Epidermal melanocyte (primary cell): ENCODE measurements around the gene NXPH4.
A peak's percentile ranks its signal among the peaks of the same experiment; 100 is the strongest.

ENCODE experiments used
- DNase-seq: peaks from one replicate; pipeline ENCODE4 v3.0.0; 2011; ENCODE audit warnings: low spot score; ENCODE audit not compliant: insufficient read length

Gene NXPH4

GRCh38 chr12:57203791-57204190 is 12.8 kb upstream of the NXPH4 start:
- no peak for DNase-seq

- no peak for DNase-seq
Measured at GRCh38 chr12:57204454-57204853, 12.1 kb upstream of the NXPH4 start.

- no peak for DNase-seq
Measured at GRCh38 chr12:57205186-57205585, 11.4 kb upstream of the NXPH4 start.

GRCh38 chr12:57205931-57206330 is 10.7 kb upstream of the NXPH4 start:
- no peak for DNase-seq

GRCh38 chr12:57207731-57208630 is 8.6 kb upstream of the NXPH4 start:
- DNase-seq: no peak

GRCh38 chr12:57208631-57209282 is 7.8 kb upstream of the NXPH4 start:
- no peak for DNase-seq

- DNase-seq: no peak
Measured at GRCh38 chr12:57209916-57210315, 6.7 kb upstream of the NXPH4 start.

DNA sequence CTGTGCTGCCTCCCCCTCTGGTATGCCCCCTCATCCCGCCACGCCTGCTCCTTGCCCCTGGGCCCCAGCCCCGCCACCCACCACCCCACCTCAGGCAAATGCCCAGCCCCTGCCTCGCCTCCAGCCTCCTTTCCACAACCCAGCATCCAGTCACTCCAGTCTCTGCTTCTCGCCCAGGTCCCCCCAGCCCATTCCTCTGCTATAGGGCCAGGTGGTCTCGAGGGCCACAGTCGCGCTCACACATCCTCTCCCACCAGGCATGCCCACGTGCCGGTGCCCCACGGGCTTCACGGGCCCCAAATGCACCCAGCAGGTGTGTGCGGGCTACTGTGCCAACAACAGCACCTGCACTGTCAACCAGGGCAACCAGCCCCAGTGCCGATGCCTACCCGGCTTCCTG is 6.1 kb upstream of the NXPH4 start:
- DNase-seq: no peak

DNA sequence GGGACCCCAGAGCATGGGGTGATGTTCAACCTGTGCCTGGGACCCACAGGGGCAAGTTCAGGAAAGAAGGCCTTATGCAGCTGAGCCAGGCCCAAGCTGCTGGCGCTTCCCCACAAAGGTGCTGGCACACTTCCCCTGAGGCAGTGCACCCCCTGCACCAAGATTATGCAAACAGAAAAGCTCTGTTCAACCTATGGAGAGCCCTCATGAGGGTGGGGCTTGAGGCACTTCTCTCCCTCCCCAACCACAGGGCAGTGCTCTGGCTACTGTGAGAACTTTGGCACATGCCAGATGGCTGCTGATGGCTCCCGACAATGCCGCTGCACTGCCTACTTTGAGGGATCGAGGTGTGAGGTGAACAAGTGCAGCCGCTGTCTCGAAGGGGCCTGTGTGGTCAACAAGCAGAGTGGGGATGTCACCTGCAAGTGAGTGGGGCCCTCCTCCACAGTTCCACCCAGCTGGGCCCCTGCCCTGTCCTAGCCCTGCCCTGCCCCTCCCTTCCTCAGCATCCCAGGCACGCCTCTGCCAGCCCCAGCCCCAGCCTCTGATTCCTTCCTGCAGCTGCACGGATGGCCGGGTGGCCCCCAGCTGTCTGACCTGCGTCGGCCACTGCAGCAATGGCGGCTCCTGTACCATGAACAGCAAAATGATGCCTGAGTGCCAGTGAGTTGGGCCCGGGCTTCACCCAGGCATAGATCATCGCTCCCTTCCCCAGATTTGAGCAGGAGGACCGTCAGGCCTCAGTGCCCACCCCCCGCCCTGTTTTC is 5.5 kb upstream of the NXPH4 start:
- DNase-seq: no peak

DNA sequence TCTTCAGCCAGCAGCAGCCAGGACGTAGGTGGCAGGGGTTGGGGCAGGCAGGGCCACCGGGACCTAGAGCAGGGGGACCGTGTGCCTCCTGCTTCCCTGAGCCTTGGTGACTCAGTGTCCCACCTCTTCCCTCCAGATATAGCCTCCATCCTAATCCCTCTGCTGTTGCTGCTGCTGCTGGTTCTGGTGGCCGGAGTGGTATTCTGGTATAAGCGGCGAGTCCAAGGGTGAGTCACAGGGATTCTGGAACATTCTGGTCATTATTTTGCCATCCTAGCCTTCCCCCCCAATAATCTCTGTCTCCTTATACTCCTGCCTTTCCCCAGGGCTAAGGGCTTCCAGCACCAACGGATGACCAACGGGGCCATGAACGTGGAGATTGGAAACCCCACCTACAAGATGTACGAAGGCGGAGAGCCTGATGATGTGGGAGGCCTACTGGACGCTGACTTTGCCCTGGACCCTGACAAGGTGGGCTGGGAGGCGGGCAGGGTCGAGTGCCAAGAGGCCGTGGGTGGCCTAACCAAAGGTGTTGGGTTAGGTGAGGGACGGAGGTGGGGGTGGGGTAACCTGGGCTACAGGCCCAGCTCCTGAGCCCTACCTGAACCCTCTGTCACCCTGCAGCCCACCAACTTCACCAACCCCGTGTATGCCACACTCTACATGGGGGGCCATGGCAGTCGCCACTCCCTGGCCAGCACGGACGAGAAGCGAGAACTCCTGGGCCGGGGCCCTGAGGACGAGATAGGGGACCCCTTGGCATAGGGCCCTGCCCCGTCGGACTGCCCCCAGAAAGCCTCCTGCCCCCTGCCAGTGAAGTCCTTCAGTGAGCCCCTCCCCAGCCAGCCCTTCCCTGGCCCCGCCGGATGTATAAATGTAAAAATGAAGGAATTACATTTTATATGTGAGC is 4.5 kb upstream of the NXPH4 start:
- DNase-seq: no peak

DNA sequence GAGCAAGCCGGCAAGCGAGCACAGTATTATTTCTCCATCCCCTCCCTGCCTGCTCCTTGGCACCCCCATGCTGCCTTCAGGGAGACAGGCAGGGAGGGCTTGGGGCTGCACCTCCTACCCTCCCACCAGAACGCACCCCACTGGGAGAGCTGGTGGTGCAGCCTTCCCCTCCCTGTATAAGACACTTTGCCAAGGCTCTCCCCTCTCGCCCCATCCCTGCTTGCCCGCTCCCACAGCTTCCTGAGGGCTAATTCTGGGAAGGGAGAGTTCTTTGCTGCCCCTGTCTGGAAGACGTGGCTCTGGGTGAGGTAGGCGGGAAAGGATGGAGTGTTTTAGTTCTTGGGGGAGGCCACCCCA is 3.9 kb upstream of the NXPH4 start:
- no peak for DNase-seq

GRCh38 chr12:57213058-57213715 is 3.4 kb upstream of the NXPH4 start:
- peak; percentile 99 for DNase-seq

GRCh38 chr12:57213763-57214397 is 2.7 kb upstream of the NXPH4 start:
- no peak for DNase-seq

DNA sequence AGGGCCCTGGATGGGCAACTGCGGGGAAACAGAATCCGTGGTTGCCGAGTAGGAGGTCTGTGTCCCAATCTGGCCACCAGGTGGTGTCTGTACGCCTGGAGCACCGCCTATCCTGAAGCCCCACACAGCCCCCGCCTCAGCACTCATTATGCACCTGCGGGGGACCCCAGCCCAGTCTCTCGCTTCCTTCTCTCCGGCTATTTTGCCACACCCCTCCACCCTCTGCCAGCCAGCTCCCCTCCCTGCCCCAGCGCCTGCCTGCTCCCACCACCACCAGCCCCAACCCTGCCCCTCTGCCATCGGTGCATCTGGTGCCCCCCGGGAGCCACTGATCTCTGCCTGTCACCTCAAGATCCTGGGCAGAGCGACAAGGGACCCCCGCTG is 2.2 kb upstream of the NXPH4 start:
- peak; percentile 72 for DNase-seq

DNA sequence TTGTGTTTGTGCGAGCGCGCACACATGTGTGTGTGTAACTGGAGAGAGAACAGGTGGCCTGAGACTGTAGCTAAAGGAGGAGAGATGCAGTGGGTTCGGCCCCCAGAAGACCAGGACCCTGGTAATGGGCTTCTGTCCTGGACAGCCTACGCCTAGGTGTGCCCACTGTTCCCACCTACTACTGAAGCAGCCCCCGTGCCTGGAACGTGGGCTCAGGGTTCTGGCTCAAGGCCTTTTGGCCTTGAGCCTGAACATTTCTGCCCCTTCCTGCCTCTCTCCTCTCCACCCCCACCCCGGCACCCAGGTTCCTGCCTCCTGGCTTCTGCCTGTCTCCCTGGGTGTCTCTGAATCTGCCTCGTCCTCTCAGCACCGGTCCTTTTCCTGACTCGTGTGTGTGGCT is 1.5 kb upstream of the NXPH4 start:
- no peak for DNase-seq

DNA sequence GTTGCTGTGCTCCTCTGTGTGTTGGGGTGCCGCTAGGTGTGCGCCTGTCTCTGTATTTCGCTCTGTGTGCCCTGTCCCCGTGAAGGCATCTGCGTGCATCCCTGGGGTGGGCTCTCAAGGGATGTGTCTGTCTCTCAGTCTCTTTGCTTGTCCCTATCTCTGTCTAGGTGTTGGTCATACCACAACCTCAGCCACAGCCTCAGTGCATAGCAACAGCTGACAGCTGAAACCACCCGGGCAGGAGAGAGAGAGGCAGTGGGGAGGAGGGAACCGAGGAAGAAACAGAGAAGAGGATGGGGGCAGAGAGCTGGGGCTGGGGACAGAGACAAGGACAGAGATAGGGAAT is 953 bp upstream of the NXPH4 start:
- DNase-seq: no peak

- no peak for DNase-seq
Measured at GRCh38 chr12:57216921-57217879, 606 bp downstream of the NXPH4 start.

DNA sequence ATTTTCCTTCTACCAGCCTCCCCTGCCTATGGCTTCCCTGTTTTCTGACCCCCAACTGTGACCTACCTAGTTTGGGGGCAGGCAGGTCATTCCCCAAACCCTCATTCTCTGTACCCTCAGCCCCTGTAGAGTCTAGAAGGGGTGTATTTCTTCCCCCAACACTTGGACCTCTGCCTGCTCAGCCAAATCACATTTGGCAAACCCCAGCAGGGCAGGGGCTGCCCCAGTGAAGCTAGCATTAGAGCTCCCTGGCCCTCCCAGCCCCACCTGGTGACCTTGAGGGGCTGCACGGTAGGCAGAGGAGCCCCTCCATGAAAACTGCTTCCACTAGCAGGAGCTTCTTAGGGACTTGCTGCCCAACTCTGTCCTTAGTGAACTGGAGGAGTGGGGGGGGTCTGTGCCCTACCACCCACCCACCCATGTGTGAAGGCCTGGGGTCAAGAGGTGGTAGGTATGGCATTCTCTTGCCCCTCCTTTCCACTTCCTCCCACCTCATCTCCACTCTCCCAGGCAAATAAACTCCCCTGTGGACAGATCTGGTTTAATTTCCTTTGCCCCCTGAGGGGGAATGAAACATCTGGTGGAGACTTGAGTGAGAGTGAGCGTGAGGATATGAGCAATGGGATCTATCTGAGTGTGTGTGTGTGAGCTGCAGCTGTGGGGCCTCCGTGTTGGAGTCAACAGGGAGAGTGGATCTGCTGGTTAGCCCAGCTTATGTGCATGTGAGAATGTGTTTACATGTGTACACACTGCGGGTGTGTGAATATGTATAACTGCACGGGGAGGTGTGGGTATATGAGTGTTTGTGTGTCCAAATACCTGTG is 1.6 kb downstream of the NXPH4 start:
- no peak for DNase-seq
